Measurements from ENCODE around the gene ASPSCR1.

DNA sequence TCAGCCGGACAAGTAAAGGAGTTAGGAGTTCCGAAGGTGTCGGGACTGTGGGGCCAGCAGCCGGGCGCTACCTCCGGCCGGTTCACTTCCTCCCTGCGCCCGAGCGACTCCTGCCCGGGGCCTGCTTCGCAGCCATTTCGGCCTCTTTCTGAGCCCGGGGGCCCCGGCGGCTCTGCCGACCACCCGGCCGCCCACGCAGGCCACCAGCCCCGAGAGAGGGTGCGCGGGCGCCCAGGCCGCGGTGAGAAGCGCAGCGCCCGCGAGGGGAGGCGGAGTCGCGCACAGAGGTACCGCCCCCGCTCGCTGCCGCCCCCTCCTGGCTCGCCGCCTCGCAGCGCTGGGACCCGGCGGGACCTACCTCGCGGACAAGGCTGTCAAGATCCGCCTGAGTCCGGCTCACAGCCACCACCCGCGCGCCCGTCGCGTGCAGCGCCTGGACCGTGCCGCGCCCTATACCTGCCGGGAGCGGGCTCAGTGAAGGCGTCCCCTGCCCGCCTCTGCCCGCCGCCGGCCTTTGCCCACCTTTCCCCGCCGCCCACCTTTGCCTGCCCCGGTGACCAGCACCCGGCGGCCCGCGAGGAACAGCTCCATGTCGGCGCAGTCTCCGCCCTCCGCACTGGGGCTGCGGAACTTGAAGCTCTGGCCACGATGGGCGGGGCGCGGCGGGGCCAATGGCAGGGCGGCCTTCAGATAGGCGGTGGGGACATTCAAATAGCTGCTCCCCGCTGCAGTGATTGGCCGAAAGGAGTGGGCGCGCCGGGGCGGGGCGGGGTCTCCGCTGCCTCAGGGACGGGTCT lies 59.9 kb downstream of the ASPSCR1 start, which contains the start of gene DCXR:
- no peak for TF ChIP-seq GATA2 (IDR thresholded peaks at IDR 0.05; ENCODE audit: low read depth, low read length)
- no peak for TF ChIP-seq GATA3 (IDR thresholded peaks at IDR 0.05; ENCODE audit: low read depth, low read length)
